Raji (cell line): ENCODE data around the gene UPF3A.

Experiments
- POLR2A ChIP-seq: IDR thresholded peaks from 2 replicates; pipeline ENCODE4 v1.6.1; 2011; ENCODE audit warnings: low read depth, low read length, control low read depth; ENCODE audit not compliant: insufficient read depth

Gene UPF3A

DNA sequence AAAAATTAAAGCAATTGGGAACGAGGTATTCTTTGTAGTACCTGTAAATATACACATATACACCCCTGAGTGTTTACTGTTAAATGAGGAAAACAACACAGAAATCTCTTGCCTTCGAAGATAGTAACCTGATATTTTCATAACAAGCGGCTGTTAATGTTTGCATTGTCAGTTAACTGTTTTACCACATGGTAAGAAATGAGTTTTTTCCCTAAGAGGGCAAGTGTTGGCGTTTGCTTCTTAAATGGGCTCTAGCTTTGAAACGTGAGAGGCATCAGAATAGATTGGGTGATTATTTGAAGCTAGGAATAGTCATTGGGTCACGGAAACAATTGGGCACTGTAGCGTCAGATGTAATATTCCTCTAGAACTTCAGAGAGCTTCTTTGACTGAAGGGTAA is 22.0 kb upstream of the UPF3A start:
- no peak for TF ChIP-seq POLR2A

- TF ChIP-seq POLR2A = no peak
These were observed 21.4 kb upstream of the UPF3A start for GRCh38 chr13:114259974-114260373.

DNA sequence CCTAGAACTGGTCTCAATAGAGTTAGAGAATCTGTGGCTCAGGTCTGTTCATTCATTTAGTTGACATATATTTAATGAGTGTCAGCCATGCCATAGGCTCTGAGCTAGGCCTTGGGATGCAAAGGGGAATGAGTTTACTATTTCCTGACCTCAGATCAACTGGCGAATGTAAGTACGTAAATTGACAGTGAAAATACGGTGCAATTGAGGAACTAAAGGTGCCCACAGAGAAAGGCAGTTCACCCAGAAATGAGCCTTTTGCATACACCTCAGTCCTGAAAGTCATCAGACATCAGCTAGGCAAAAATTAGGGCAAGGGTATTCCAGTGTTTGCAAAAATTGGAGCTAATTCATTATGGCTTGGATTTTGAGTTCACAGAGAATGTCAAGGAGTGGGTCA is 20.6 kb upstream of the UPF3A start:
- TF ChIP-seq POLR2A = no peak

GRCh38 chr13:114261328-114261965 is 20.0 kb upstream of the UPF3A start:
- no peak for TF ChIP-seq POLR2A

GRCh38 chr13:114263578-114263977 is 17.8 kb upstream of the UPF3A start:
- no peak for TF ChIP-seq POLR2A

- no peak for TF ChIP-seq POLR2A
These were observed 16.4 kb upstream of the UPF3A start for GRCh38 chr13:114264886-114265611.

DNA sequence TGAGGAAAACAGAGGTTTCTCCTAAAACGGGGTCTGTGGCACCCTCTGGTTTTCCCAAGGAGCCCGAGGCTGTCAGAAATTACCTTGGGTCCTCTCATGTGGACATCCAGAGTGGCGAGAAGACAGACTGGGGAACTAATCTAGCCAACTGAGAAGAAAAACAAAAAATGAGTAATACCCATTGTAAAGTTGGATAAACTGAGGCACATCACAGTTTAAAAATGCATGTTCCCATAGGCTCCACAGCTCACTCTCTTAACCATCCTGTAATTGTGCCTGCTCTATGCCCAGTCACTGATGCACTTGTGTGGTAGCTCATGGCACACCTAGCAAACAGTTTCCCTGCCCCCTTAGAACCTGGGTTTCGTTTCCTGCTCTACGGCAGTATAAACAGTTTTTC is 15.2 kb upstream of the UPF3A start:
- no peak for TF ChIP-seq POLR2A

DNA sequence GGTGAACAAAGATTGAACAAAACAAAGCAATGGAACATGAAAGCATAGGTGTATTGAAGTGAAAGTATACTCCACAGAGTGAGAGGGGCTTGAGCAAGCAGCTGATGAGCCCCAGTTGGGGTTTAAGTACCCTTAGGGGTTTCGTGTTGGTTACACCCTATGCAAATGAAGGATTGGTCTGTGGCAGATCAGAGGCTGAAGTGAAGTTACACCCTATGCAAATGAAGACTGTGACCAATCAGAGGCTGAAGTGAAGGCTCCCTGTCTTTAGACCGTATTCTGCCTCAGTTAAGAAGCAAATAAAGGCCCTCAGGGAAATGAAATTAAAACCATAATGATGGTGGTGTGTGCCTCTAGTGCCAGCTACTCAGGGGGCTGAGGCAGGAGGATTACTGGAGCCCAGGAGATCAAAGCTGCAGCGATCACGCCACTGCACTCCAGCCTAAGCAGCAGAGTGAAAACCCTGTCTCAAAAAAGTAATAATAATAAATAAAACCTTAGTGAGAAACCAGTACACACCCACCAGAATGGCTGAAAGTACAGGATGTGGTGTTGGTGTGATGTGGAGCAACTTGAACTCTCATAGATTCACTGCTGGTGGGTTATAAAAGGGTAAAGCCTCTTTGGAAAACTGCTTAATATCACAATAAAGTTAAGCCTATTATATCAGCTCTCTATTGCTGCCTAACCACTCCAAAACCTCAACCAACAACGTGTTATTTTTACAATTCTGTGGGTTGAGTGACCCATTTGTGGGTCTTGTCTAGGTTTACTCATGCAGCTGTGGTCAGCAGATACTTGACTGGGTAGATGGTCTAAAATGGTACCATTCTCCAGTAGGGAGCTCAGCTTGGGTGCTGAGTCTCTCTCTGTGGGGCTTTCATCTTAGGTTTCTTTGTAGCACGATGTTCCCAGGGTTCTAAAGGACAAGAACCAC is 12.8 kb upstream of the UPF3A start:
- no peak for TF ChIP-seq POLR2A

GRCh38 chr13:114269281-114269770 is 12.1 kb upstream of the UPF3A start:
- TF ChIP-seq POLR2A = no peak

DNA sequence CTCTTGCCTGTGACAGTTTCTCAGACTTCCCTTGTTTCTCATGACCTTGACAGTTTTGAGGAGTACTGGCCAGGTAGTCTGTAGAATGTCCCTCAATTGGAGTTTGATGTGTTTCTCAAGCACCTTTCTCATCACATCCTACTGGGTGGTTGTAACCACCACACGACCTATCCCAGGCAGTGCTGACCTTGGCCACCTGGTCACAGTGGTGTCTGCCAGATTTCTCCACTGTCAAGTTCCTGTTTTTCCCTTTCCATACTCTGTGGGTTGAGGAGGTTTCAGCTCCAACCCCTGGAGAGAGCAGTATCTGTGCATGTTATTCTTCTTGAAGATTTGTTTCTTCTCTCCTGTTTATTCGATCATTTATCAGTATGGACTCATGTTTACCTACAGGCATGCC is 8.4 kb upstream of the UPF3A start:
- no peak for TF ChIP-seq POLR2A

DNA sequence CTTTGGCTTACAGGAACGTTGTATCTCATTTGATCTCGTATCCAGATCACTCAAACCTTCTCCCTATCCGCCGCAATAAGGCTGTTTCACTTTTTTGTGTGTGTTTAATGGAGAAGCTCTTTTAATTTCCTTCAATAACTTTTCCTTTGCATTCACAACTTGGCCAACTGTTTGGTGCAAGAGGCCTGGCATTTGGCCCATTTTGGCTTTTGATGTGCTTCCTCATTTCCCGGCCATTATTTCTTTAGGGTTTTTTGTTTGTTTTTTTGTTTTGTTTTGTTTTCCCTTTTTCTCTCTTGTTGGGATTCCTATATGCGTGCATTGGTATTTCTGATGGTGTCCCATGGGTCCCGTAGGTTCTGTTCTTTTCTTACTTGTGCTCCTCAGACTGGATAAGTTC is 6.1 kb upstream of the UPF3A start:
- no peak for TF ChIP-seq POLR2A

DNA sequence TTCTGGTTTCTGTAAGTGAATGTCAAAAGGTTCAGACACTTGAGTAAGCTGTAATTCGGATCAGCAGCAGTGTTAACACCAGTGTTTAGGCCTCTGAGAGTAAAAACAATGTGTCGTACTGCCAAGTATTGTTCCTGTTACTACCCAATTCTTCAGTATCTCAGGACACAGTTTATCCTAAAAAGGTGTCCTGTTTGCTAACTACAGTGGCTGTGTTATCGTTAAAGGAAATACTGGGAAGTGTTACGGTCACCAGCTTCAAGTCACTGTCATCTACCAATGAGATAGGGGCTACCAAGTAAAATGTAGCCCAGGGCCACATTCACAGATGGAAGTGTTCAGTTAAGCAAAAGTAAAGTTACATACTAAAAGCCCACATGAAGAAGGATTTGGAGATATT is 2.3 kb upstream of the UPF3A start:
- no peak for TF ChIP-seq POLR2A

DNA sequence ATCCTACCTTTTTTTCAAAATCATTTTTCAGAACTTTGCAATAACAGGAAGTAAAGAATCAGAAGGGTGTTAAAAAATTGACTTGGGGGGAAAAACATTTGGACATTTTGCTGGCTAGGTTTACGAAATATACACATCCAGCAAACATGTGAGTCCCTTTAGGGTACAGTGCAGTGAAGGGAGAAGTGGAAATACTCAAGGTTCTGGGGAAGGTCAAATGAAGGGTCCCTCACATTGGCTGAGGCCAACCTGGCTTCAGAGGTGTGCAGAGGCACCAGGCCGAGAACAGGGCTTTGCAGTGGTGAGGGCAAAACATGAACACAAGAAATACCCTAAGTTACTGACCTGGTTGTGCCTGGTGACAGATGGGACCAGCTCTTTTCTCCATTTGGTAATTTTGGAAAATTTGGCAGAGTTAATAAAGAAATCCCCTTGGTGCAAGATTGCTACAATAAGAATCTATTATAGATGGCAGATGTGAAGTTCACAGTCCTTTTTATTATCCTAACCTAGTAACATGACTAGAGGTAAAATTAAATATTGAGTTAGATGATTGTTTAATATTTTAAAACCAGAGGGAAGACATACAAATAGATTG is 1.5 kb upstream of the UPF3A start:
- TF ChIP-seq POLR2A = no peak

- TF ChIP-seq POLR2A = no peak
These were observed 755 bp downstream of the UPF3A start for GRCh38 chr13:114282041-114282670.

GRCh38 chr13:114283576-114283975 is 2.2 kb downstream of the UPF3A start:
- no peak for TF ChIP-seq POLR2A

DNA sequence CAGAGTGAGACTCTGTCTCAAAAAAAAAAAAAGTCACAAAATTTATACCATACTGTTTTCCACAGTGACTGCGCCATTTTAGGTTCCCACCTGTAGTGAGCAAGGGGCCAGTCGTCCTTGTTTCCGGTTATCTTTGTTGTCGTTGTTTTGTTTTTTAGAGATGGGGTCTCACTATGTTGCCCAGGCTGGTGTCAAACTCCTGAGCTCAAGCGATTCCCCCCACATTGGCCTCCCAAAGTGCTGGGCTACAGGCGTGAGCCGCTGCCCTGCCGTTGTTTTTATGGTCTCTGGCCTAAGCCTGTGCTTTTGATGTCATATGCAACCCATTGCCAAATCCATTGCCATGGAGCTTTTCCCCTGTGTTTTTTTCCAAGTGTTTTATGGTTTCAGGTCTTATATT is 3.3 kb downstream of the UPF3A start:
- no peak for TF ChIP-seq POLR2A
